NCI-H187 treated with DMSO at 0.1 percent for 48 hours (cell line): Measurements from ENCODE around the gene HERC2.
"Not testable (repeated sequence)": the region's sequence is repeated elsewhere in the genome, so short reads cannot be mapped to it uniquely, and the experiment has no call there.

Experiments
- DNase-seq: peaks from one replicate; lab custom pipeline; 2025; lab: John Stamatoyannopoulos, UW

HERC2 gene, protein sequence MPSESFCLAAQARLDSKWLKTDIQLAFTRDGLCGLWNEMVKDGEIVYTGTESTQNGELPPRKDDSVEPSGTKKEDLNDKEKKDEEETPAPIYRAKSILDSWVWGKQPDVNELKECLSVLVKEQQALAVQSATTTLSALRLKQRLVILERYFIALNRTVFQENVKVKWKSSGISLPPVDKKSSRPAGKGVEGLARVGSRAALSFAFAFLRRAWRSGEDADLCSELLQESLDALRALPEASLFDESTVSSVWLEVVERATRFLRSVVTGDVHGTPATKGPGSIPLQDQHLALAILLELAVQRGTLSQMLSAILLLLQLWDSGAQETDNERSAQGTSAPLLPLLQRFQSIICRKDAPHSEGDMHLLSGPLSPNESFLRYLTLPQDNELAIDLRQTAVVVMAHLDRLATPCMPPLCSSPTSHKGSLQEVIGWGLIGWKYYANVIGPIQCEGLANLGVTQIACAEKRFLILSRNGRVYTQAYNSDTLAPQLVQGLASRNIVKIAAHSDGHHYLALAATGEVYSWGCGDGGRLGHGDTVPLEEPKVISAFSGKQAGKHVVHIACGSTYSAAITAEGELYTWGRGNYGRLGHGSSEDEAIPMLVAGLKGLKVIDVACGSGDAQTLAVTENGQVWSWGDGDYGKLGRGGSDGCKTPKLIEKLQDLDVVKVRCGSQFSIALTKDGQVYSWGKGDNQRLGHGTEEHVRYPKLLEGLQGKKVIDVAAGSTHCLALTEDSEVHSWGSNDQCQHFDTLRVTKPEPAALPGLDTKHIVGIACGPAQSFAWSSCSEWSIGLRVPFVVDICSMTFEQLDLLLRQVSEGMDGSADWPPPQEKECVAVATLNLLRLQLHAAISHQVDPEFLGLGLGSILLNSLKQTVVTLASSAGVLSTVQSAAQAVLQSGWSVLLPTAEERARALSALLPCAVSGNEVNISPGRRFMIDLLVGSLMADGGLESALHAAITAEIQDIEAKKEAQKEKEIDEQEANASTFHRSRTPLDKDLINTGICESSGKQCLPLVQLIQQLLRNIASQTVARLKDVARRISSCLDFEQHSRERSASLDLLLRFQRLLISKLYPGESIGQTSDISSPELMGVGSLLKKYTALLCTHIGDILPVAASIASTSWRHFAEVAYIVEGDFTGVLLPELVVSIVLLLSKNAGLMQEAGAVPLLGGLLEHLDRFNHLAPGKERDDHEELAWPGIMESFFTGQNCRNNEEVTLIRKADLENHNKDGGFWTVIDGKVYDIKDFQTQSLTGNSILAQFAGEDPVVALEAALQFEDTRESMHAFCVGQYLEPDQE (N-terminal part only)

DNA sequence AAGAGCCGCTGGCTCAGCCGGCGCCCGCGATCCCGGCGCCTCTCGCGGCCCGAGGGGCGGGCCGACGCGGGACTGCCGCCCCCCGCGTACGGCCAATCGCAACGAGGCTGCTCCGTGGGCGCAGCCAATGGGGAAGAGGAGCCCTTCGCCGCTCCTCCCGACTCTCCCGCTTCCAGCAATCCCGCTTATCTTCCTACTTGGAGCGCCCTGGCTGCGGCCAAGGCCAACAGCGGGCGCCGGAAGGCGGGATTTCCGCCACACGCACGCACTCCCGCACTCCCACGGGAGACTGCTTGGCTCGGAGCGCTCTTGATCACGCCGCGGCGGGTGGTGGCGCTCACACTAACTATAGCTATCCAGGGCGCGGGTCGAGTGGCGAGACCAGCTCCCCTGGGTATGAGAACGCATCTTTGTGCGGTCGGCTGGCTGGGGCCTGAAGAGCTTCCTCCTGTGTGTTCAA lies at the start of gene HERC2:
TSS of gene HERC2 (minus strand) at position 51 of the 460 bp plus-strand sequence. CDS start 746 bp downstream, outside the sequence.
- DNase-seq, result not testable (repeated sequence)

DNA sequence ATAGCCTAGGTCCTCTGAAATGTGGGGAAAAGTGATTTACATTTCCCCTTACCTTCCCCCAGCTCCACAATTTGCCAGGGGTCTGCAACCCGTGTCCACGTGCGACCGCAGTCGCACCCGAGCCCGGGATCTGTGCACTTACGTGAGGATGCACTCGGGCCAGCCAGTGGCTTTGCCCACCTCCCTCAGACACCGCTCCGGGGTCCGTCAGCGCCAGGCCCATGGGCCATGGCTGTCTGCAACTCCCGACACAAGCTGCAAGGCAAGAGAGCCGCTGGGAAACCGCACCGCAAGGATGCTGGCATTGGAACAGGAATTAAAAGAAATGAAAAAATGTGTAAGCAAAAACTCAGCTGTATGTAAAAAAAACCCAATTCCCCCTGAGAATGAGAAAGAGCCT lies 43.5 kb upstream of the HERC2 start:
- DNase-seq, result not testable (repeated sequence)

DNA sequence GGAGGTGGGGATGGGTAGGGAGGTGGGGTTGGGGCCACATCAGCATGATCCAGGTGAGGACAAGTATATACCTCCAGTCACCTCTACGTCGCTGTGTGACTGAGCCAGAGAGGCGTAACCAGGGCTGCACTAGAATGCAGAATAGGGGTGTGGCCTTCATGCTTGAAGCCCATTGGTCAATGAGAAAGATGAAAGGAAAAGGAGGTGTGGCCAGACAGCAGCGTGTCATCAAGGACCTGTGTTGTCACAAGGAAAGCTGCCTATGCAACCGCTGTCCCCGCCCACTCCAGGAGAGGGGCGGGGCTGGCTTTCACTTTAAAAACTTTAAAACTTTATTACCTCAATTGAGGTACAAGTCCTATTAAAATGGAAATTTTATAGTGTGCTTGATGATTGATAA lies 36.0 kb upstream of the HERC2 start, which contains the start of gene GOLGA6L24:
TSS of gene GOLGA6L24 (minus strand) at position 101 of the 400 bp plus-strand sequence. CDS start at position 40, 61 bp downstream.
- not testable (repeated sequence) for DNase-seq

DNA sequence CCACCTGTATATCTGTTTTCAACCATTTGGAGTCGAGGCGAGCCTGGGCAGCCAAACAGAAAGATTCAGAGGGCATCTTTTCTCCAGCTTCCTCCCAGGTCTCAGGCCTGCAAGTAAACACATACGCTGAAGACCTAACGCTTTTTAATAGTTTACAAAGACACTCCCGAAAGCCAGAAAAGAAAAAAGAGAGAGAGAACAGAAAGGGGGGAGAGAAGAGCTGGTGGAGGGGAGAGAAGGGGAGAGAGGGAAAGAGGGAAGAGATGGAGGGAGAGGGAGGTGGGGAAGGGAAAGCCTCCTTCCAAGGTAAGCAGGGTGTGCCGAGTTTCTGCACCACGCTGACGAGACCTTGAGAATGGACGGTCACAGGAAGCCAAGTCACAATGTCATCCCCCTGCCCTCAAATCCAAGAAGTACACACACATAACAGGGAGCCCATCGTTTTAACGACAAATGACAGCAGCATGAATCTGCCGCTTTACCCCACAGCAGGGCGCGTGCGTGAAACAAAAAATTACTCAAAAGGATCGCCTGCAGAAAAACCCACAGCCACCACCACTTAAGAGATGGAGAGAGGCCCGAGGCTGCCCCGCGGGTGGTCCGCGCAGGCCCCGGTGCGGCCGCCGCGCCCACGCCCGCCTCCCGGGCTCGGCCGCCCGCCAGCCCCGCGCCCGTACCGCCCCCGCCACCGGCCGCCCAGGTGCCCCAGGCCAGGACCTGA lies 461 bp downstream of the HERC2 start:
- DNase-seq, result not testable (repeated sequence)

DNA sequence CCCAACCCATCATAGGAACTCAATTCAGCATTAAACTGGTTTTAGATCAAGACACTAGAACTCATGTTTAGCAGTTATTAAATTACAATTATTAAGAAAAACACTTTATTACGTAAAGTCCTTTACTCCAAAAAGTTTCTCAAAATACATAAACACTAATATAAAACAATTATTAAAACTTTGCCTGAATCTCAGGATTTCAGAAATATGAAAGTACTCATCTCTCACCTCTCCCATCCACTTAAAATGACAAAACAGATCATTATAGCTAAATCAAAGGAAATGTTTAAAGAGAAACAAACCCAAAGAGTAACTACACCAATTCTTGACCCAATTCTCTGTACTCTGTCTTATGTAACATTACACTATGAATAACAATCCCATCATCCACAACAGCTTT lies 2.3 kb downstream of the HERC2 start:
- not testable (repeated sequence) for DNase-seq

DNA sequence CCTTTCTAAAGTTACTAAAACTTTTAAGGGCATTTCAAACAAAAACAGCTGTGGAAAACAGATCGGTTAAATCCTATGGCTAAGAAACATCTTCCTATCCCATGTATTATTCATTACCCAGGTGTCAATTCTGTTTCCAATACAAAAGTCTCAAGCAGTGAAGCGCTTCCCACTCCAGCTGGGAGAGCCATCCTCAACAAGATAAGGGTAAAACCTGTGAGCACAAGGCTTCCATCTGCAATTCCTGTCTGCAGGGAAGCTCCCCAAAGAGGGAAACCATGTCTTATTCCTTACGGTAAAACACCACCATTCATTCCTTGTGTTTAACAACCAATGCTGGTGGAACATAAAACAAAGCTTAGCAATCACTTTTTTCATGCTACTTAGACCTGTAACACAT lies 3.2 kb downstream of the HERC2 start:
- DNase-seq, result not testable (repeated sequence)

DNA sequence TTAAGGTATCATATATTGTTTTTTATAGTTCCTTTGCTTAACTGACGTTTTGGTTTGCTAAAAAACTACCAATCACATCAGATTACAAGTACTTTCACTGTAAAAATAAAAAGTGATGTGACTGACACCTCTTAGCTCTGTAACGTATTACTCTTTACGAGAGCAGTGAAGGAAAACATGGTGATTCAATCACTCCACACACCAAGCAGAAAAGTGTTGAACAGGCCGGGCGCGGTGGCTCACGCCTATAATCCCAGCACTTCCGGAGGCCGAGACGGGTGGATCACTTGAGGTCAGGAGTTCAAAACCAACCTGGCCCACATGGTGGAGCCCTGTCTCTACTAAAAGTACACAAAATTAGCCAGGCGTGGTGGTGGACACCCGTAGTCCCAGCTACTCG lies 3.9 kb downstream of the HERC2 start:
- not testable (repeated sequence) for DNase-seq

DNA sequence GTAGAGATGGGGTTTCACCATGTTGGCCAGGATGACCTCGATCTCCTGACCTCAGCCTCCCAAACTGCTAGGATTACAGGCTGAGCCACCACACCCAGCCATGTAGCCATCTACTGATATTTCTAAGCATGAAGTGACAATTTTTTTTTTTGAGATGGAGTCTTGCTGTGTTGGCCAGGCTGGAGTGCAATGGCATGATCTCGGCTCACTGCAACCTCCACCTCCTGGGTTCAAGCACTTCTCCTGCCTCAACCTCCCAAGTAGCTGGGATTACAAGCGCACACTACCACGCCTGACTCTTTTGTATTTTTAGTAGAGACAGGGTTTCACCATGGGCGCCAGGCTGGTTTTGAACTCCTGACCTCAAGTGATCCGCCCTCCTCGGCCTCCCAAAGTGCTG lies 5.0 kb downstream of the HERC2 start:
- DNase-seq, result not testable (repeated sequence)

DNA sequence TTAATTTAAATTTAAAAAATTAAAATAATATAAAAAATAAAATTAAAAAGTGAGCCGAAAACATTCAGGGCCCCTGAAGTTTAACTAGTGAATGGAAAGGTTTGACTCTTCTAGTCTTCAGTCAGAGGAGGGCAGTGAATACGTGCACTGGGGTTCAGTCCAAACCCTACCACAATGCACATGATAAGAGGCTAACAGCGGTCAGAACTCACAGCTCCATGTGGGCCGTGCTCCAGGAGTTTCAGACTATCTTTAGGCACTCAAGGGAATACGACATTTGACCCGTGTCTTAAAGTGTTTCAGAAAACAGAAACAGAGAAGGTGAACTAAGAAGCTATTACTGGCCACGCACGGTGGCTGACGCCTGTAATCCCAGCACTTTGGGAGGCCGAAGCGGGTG lies 11.5 kb downstream of the HERC2 start:
- DNase-seq, result not testable (repeated sequence)

DNA sequence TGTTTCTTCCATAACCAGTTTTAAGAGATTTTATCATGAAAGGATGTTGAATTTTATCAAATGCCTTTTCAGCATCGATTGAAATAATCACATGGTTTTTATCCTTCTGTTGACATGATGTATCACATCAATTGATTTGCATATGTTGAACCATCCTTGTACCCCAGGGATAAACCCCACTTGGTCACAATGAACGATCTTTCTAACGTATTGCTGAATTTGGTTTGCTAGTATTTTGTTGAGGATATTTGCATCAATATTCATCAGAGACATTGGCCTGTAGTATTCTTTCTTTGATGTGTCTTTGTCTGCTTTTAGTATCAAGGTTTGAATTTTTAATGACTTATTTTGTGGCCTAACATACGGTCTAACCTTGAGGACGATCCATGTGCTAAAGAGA lies 13.3 kb downstream of the HERC2 start:
- DNase-seq, result not testable (repeated sequence)

DNA sequence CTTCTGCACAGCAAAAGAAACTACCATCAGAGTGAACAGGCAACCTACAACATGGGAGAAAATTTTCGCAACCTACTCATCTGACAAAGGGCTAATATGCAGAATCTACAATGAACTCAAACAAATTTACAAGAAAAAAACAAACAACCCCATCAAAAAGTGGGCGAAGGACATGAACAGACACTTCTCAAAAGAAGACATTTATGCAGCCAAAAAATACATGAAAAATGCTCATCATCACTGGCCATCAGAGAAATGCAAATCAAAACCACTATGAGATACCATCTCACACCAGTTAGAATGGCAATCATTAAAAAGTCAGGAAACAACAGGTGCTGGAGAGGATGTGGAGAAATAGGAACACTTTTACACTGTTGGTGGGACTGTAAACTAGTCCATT lies 16.3 kb downstream of the HERC2 start:
- not testable (repeated sequence) for DNase-seq

DNA sequence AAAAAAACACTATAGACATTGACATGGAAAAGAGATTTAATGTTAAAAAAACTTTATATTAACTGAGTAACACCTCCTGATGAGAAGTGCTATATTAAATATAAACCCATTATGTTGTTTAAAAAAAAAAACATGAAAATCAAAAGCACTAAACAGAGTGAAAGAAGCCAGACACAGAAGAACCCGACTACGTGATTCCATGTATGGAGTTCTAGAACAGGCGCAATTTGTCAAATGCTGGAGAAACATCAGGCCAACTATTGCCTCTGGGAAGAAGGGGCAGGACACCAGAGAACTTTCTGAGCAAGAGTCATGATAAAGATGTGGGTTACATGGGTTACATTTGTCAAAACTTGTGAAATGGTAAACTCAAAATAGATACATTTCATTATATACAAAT lies 24.5 kb downstream of the HERC2 start:
- not testable (repeated sequence) for DNase-seq

DNA sequence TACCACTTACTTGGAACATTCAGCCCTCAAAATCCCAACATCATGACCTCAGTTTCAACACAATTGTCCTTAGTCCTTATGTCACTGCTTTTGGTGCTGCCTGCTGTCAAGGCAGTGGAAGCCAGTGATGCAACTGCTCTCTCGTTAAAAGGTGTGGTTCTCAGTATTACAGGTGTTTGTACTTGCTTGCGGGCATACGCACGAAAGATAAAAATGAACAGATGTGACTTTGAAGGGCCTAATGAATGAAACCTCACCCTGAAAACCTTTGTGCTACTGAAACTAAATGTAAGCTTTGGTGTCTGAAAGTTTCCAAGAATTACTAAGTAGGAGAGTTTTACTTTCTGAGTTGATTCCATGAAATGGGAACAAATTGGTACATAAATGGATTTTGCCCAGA lies 25.2 kb downstream of the HERC2 start:
- not testable (repeated sequence) for DNase-seq

DNA sequence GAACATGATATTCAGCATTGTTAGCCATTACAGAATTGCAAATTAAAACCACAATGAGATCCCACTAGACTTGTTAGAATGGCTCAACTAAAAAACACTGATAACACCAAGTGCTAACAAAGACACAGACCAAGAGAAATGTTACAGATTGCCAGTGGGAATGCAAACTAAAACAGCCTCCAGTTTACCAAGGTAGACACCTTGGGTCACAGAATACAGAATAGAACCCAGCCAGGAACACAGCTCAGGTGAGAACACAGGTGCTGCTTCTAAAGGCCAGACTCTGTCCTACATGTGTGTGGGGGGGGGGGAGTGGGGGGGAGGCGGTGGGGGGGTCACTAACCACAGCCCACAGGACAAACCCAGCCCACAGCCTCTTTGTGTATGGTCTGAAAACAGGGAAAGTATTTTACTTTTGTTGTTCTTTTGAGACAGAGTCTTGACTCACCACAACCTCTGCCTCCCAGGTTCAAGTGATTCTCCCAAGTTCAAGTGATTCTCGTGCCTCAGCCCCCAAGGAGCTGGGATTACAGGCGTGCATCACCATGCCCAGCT lies 26.9 kb downstream of the HERC2 start:
- not testable (repeated sequence) for DNase-seq

DNA sequence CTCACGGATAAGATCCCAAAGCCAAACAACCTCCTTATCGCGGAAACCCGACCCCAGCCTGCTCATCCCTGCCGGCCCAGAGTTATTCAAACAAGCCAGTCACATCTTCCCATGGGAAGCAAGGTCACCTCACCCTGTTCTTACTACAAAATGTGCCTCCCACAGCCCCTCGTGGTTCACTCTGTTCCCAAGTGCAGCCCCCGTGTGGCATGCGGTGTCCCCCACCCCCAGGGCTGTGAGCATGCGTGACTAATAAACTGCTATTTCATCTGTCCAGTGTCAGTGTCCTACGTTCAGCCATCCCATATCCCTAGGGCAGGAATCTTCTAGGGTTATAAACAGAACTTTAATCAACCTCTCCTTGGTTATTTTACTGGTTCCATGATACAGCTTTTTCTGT lies 27.4 kb downstream of the HERC2 start:
- DNase-seq, result not testable (repeated sequence)

DNA sequence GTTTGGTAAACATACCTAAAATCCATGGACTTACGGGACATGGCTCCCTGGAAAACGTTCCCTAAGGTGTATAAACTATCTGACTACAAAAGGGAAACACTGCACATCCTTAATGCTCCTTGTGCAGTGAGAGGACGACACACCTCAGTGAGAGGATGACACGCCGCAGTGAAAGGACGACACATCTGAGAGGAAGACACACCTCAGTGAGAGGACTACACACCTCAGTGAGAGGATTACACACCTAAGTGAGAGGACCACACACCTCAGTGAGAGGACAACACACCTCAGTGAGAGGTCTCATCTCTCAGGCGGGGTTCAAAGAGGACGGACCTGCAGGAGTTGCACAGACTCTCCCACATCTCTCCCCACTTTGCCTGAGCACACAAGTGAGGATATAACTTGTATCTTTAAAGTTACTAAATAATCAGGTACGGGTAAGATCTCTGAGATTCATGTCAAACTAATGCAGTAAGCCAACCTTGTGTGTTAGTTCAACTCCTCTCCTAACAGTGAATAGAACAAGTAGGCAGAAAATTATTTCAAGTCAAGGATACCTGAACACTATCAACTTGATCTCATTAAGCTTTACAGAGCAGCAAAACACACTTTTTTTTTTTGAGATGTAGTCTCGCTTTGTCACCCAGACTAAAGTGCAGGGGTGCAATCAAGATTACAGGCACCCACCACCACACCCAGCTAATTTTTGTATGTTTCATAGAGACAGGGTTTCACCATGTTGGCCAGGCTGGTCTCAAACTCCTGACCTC lies 32.1 kb downstream of the HERC2 start:
- no peak for DNase-seq

DNA sequence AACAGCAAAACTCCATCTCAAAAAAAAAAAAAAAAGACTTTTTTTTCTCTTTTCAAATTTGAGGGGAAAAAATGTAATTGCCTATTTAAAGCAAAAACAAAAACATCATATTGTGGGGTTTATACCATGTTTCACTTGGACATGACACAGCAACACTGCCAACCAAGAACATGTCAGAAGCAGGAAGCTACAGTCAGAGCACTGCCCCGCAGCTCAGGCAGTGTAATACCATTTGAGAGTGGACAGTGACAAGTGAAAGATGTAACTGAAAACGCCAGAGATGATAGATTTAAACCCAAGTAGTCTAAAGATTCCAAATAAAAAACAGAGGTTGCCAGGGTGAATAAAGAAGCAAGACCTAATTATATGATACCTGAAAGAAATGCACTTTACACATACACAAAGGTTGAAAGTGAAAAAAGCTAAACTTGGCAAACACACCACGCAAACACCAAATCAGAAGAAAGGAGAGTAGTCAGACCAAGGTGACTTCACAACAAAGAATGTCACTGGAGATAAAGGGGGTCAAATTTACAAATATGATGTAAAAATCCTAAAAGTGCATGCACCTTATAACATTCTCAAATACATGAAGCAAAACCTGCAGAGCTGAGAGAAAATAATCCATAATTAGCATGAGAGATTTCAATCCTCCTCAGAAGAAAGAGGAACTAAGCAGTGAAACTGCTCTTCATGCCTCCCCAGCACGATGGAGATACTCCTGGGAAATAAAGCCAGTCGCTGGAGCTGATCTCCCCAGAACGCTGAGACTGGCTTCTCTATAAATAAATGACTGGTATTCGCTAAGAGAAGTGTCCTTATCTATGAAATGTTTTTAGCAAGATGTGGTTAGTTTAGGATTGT lies 32.9 kb downstream of the HERC2 start:
- DNase-seq, result not testable (repeated sequence)

DNA sequence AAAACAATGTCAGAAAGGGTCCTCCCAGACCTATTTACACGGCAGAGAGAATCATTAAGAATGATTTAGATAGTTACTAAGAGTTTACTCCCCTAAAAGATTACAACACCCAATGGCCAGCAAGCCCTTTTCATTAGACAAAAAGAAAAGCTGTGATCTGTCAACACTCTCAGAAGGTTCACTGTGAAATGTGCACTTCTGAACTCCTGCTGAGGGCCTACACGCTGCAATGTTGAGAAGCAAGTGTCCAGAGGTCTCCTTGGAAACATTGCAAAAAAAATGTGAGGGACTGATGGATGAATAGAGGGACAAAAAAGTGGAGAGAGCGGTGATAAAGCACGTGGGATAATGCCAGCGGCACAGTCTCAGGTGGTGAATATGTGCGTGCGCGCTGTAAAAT lies 35.3 kb downstream of the HERC2 start:
- DNase-seq, result not testable (repeated sequence)

DNA sequence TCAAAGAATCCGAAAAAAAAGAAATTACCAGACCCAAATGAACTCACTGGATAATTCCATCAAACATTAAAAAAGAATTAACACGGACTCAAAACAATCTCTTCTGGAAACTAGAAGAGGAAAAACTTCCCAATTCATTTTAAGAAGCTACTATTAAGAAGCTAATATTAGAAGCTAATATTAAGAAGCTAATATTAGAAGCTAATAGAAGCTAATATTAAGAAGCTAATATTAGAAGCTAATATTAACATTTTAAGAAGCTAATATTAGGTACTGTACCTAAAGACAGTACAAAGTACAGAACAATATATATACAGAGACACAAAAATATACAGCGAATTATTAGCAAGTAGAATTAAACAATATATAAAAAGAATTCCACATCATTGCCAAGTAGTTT lies 35.9 kb downstream of the HERC2 start:
- no peak for DNase-seq
